Stomach smooth muscle (tissue), 2 donors: ENCODE measurements around the gene SIRT5.

Experiments
- H3K27ac ChIP-seq: one replicate; pipeline ENCODE4 v1.7.0; 2013; ENCODE audit warnings: mild to moderate bottlenecking, low read length, inconsistent platforms
- H3K27me3 ChIP-seq, 2 donors: one replicate each; pipeline ENCODE4 v1.7.0; 2013; ENCODE audit warnings: low read length in 2 of 2; ENCODE audit not compliant: insufficient read depth in 2 of 2, control insufficient read depth in 1 of 2
- H3K36me3 ChIP-seq, 2 donors: one replicate each; pipeline ENCODE4 v1.7.0; 2013; ENCODE audit warnings: low read length in 2 of 2; ENCODE audit not compliant: control insufficient read depth in 2 of 2, insufficient read depth in 2 of 2
- H3K4me1 ChIP-seq: one replicate; pipeline ENCODE4 v1.7.0; 2013; ENCODE audit warnings: low read length; ENCODE audit not compliant: control insufficient read depth, insufficient read depth
- H3K4me3 ChIP-seq, 2 donors: one replicate each; pipeline ENCODE4 v1.7.0; 2013; ENCODE audit warnings: low read length in 2 of 2
- H3K9ac ChIP-seq, 2 donors: one replicate each; pipeline ENCODE4 v1.7.0; 2013; ENCODE audit warnings: low read length in 2 of 2, mild to moderate bottlenecking in 1 of 2
- H3K9me3 ChIP-seq, 2 donors: one replicate each; pipeline ENCODE4 v1.7.0; 2013; ENCODE audit warnings: low read length in 2 of 2; ENCODE audit not compliant: control insufficient read depth in 2 of 2
- donor health status: healthy.
- donor health status: Pancreatic carcinoma.

The SIRT5 gene

DNA sequence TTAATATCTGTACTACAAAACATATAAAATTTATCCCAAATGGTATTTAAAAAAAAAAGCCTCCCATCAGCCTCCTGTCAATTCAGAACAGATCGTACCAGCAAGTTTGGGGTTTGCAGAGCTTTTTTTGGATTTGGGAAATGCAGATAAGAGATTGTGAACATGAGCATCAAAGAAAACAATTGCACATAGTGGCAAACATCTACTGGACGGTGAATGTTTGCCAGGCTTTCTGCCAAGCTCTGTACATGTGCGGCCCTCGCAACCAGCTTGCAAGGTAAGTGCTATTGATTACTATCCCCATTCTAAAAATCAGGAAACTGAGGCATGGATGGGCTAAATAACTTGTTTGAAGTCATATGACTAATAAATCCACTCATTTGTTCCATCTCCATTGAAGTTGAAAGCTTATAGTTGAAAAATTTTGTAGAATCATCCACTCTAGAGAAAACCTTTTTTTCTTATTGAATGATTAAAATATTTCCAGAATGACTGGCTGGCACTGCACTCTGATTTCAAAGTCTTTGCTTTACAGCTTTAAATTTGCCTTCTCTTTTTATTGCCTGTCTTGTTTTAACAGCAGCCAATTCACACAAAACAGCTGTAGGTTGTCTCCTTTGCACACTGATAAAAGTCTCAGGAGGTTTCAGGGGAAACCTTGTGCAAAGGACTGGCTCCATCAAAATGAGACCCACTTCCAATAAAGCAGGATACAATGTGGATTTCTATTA lies 37.4 kb upstream of the SIRT5 start:
- no peaks in the 10 kb centered on the region for H3K27me3 ChIP-seq
- H3K9ac ChIP-seq, result no peak overlapping the region
- no peaks in the 10 kb centered on the region for H3K4me1 ChIP-seq
- H3K27ac ChIP-seq, result no peak overlapping the region
- H3K9me3 ChIP-seq, result no peaks in the 10 kb centered on the region
- no peaks in the 10 kb centered on the region for H3K36me3 ChIP-seq
- H3K4me3 ChIP-seq, result no peak overlapping the region

DNA sequence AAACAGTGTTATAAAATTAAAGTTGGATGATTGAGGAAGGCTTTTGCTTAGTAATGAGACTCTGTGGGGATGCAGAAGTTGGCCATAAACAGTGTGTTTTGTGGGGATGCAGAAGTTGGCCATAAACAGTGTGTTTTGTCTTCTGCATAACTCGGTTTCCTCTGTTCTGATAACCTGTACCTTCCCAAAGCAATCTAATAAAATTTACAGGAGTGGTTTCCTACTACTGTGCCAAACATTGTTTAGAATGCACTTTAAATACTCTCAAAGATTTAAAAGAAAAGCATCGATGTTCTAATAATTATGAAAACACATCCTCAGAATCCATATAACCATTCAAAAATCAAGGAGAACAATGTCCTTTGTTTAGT lies 36.9 kb upstream of the SIRT5 start:
- Histone ChIP-seq H3K9me3 (no peaks in the 10 kb centered on the region), H3K27me3 (no peaks in the 10 kb centered on the region), H3K4me1 (no peaks in the 10 kb centered on the region), H3K4me3 (no peak overlapping the region), H3K9ac (no peak overlapping the region), H3K36me3 (no peaks in the 10 kb centered on the region), H3K27ac (no peak overlapping the region)

- H3K36me3 ChIP-seq, result no peaks in the 10 kb centered on the region
- H3K9ac ChIP-seq, result no peak overlapping the region
- no peak overlapping the region for H3K27ac ChIP-seq
- H3K4me1 ChIP-seq, result no peaks in the 10 kb centered on the region
- no peak overlapping the region for H3K4me3 ChIP-seq
- no peaks in the 10 kb centered on the region for H3K9me3 ChIP-seq
- no peaks in the 10 kb centered on the region for H3K27me3 ChIP-seq
Observed at GRCh38 chr6:13538084-13538483, 36.3 kb upstream of the SIRT5 start.

GRCh38 chr6:13538600-13538999 lies 35.8 kb upstream of the SIRT5 start:
- no peaks in the 10 kb centered on the region for H3K9me3 ChIP-seq
- no peak overlapping the region for H3K27ac ChIP-seq
- no peaks in the 10 kb centered on the region for H3K36me3 ChIP-seq
- H3K9ac ChIP-seq, result no peak overlapping the region
- H3K4me1 ChIP-seq, result no peaks in the 10 kb centered on the region
- H3K27me3 ChIP-seq, result no peaks in the 10 kb centered on the region
- H3K4me3 ChIP-seq, result no peak overlapping the region

DNA sequence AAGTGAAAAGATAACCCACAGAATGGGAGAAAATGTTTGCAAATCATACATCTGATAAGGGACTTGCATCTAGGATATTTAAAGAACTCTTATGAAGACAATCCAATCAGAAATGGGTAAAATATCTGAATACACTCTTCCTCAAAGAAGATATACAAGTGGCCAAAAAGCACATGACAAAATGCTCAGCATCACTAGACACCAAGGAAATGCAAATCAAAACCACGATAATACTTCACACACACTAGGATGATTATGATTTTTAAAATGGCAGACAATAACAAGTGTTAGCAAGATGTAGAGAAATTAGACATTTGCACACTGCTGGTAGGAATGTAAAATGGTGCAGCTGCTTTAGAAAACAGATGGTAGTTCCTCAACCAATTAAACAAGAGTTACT lies 34.8 kb upstream of the SIRT5 start:
- no peak overlapping the region for H3K27ac ChIP-seq
- H3K36me3 ChIP-seq, result no peaks in the 10 kb centered on the region
- no peak overlapping the region for H3K9ac ChIP-seq

GRCh38 chr6:13541496-13541895 lies 32.9 kb upstream of the SIRT5 start:
- H3K9me3 ChIP-seq, result no peaks in the 10 kb centered on the region
- H3K4me3 ChIP-seq, result no peak overlapping the region

More for the DNA sequence above, 34.8 kb upstream of the SIRT5 start:
- Histone ChIP-seq H3K9me3 (no peaks in the 10 kb centered on the region), H3K4me1 (no peaks in the 10 kb centered on the region), H3K4me3 (no peak overlapping the region), H3K27me3 (no peaks in the 10 kb centered on the region)

DNA sequence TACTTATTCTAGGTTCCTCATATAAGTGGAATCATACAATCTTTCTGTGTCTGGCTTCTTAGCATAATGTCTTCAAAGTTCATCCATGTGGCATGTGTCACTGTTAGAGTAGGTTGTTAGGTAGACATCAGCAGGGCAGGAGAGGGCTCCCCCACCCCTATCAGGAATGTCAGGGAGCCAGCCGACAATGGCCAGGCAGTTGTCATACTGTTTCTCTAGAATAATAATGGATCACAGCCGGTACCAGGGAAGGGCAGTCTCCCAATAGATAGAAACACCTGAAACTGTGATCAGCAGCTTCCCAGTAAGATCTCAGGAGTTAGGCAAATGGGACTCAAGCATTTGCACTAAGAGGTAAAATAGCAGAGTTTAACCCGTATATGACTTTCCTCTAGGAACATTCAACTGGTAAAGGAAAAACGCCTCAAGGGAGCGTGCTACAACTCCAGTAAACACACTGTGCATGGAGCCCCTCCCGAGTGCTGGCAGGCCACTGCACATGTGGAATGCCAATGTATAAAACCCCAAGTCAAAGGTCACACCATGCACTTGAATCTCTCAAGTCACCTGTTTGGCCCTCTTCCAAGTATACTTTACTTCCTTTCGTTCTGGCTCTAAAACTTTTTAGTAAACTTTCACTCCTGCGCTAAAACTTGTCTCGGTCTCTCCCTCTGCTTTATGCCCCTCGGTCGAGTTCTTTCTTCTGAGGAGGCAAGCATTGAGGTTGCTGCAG lies 29.8 kb upstream of the SIRT5 start:
- Histone ChIP-seq H3K27ac (no peak overlapping the region), H3K4me1 (no peaks in the 10 kb centered on the region), H3K36me3 (no peaks in the 10 kb centered on the region), H3K4me3 (no peak overlapping the region), H3K27me3 (no peaks in the 10 kb centered on the region), H3K9ac (no peak overlapping the region), H3K9me3 (no peaks in the 10 kb centered on the region)

More at GRCh38 chr6:13541496-13541895, 32.9 kb upstream of the SIRT5 start:
- H3K9ac ChIP-seq, result no peak overlapping the region
- H3K4me1 ChIP-seq, result no peaks in the 10 kb centered on the region
- H3K27me3 ChIP-seq, result no peaks in the 10 kb centered on the region
- H3K27ac ChIP-seq, result no peak overlapping the region
- H3K36me3 ChIP-seq, result no peaks in the 10 kb centered on the region

GRCh38 chr6:13545885-13546284 lies 28.5 kb upstream of the SIRT5 start:
- H3K4me1 ChIP-seq, result no peaks in the 10 kb centered on the region
- H3K9ac ChIP-seq, result no peak overlapping the region
- no peak overlapping the region for H3K27ac ChIP-seq
- no peaks in the 10 kb centered on the region for H3K27me3 ChIP-seq
- no peak overlapping the region for H3K4me3 ChIP-seq
- no peaks in the 10 kb centered on the region for H3K9me3 ChIP-seq
- no peaks in the 10 kb centered on the region for H3K36me3 ChIP-seq

- no peaks in the 10 kb centered on the region for H3K4me1 ChIP-seq
- no peaks in the 10 kb centered on the region for H3K36me3 ChIP-seq
- H3K9ac ChIP-seq, result no peak overlapping the region
- no peak overlapping the region for H3K4me3 ChIP-seq
- no peaks in the 10 kb centered on the region for H3K27me3 ChIP-seq
- no peak overlapping the region for H3K27ac ChIP-seq
- no peaks in the 10 kb centered on the region for H3K9me3 ChIP-seq
Observed at GRCh38 chr6:13548500-13549210, 25.7 kb upstream of the SIRT5 start.

GRCh38 chr6:13550656-13551055 lies 23.7 kb upstream of the SIRT5 start:
- no peaks in the 10 kb centered on the region for H3K36me3 ChIP-seq
- no peak overlapping the region for H3K27ac ChIP-seq
- H3K9me3 ChIP-seq, result no peaks in the 10 kb centered on the region

More at GRCh38 chr6:13550656-13551055, 23.7 kb upstream of the SIRT5 start:
- no peak overlapping the region for H3K9ac ChIP-seq
- H3K27me3 ChIP-seq, result no peaks in the 10 kb centered on the region
- no peaks in the 10 kb centered on the region for H3K4me1 ChIP-seq
- no peak overlapping the region for H3K4me3 ChIP-seq
